Activated CD4-positive, alpha-beta T cell treated with anti-CD3 and anti-CD28 coated beads for 48 hours (primary cell): ENCODE results near the gene ZNF106.

Experiments used
- DNase-seq: peaks from one replicate; pipeline ENCODE4 v3.0.0-alpha.2; 2020

ZNF106 gene

GRCh38 chr15:42490671-42491538, at the start of gene ZNF106:
ZNF106 (minus strand) TSS chr15:42491141; CDS start chr15:42472289, 18,852 bp downstream.
- DNase-seq: peak; percentile 89

- DNase-seq: no peak
These were observed 42.3 kb upstream of the ZNF106 start for GRCh38 chr15:42533246-42533645.

- no peak for DNase-seq
These were observed 38.0 kb upstream of the ZNF106 start for GRCh38 chr15:42528970-42529369.

GRCh38 chr15:42523331-42523730, 32.4 kb upstream of the ZNF106 start:
- no peak for DNase-seq

- no peak for DNase-seq
These were observed 20.1 kb upstream of the ZNF106 start for GRCh38 chr15:42511007-42511391.

GRCh38 chr15:42510258-42511006, 19.5 kb upstream of the ZNF106 start:
- no peak for DNase-seq

- no peak for DNase-seq
These were observed 17.3 kb upstream of the ZNF106 start for GRCh38 chr15:42508263-42508690.

- DNase-seq: no peak
These were observed 16.6 kb upstream of the ZNF106 start for GRCh38 chr15:42507514-42507913.

GRCh38 chr15:42504631-42505030, 13.7 kb upstream of the ZNF106 start:
- no peak for DNase-seq

GRCh38 chr15:42503825-42504224, 12.9 kb upstream of the ZNF106 start:
- DNase-seq: no peak

GRCh38 chr15:42502477-42502876, 11.5 kb upstream of the ZNF106 start:
- DNase-seq: no peak

- no peak for DNase-seq
These were observed 9.1 kb upstream of the ZNF106 start for GRCh38 chr15:42499858-42500609.

GRCh38 chr15:42498212-42499068, 7.5 kb upstream of the ZNF106 start:
- DNase-seq: no peak

- DNase-seq: peak; percentile 87
These were observed 4.6 kb upstream of the ZNF106 start, which contains the start of gene SNAP23 for GRCh38 chr15:42495361-42496212. SNAP23 (plus strand) TSS chr15:42495634; CDS start chr15:42511847, 16,213 bp downstream.

- peak; percentile 20 for DNase-seq
These were observed 4.0 kb upstream of the ZNF106 start for GRCh38 chr15:42494998-42495360.

- no peak for DNase-seq
These were observed 2.7 kb upstream of the ZNF106 start for GRCh38 chr15:42493679-42494078.

GRCh38 chr15:42491539-42492225, 741 bp upstream of the ZNF106 start:
- no peak for DNase-seq

GRCh38 chr15:42490291-42490670, 660 bp downstream of the ZNF106 start:
- DNase-seq: no peak

GRCh38 chr15:42483677-42484076, 7.3 kb downstream of the ZNF106 start:
- DNase-seq: no peak

- DNase-seq: no peak
These were observed 8.2 kb downstream of the ZNF106 start for GRCh38 chr15:42482701-42483100.

GRCh38 chr15:42474827-42475226, 16.1 kb downstream of the ZNF106 start:
- DNase-seq: no peak
